GM04504 (cell line): ENCODE data around the gene PTCH1.

ENCODE experiments used
- DNase-seq: peaks from one replicate; pipeline ENCODE4 v3.0.0-alpha.2; 2012; ENCODE audit warnings: low read depth

Gene PTCH1

DNA sequence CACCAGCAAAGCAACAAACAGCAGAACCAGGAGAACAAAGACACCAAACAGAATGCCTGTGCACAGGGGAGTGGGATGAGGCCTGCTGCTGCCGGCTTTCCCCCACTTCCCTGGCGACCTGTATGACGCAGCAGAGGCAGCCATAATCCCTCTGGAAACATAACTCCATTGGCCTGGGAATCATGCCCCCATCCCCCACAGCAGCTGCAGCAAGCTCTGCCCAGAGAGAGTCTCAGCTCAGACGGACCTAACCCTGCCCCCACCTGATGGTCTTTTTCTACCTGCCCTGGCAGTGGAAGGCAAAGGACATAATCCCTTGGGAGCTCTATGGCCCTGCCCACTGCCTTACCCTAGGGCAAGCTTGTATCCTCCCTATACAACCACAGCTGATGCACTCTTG lies 117.5 kb downstream of the PTCH1 start:
- no peak for DNase-seq
